Osteoblast (primary cell): ENCODE data around the gene ARPC1B. TPM values are rescaled to one million over a fixed set of nuclear protein-coding genes. Genes with fewer than 3 reads are reported as not detected.

Source experiments
- DNase-seq: peaks from one replicate; pipeline ENCODE4 v3.0.0; 2011; ENCODE audit warnings: low spot score, mixed read lengths; ENCODE audit not compliant: insufficient read length; ENCODE audit errors: missing footprints
- H2AFZ ChIP-seq: 2 replicates; pipeline ENCODE4 v1.6.0; 2011; ENCODE audit warnings: mild to moderate bottlenecking, low read length
- H3K27ac ChIP-seq: 2 replicates; pipeline ENCODE4 v1.5.1; 2011; ENCODE audit warnings: mild to moderate bottlenecking, low read depth, low read length, moderate library complexity
- H3K27me3 ChIP-seq: 2 replicates; pipeline ENCODE4 v1.6.0; 2012; ENCODE audit warnings: mild to moderate bottlenecking, control low read depth, inconsistent platforms, low read length, moderate library complexity; ENCODE audit not compliant: insufficient read depth
- H3K36me3 ChIP-seq: 2 replicates; pipeline ENCODE4 v1.5.1; 2011; ENCODE audit warnings: mild to moderate bottlenecking, low read length, control low read depth, moderate library complexity; ENCODE audit not compliant: insufficient read depth
- H3K4me1 ChIP-seq: 2 replicates; pipeline ENCODE4 v1.5.1; 2011; ENCODE audit warnings: mild to moderate bottlenecking, low read length, control low read depth, moderate library complexity; ENCODE audit not compliant: insufficient read depth
- H3K4me2 ChIP-seq: 2 replicates; pipeline ENCODE4 v1.6.0; 2011; ENCODE audit warnings: mild to moderate bottlenecking, low read length; ENCODE audit not compliant: insufficient read depth
- H3K4me3 ChIP-seq: fragments of 200-600 bp; sonication (generic); 3 replicates; pipeline ENCODE4 v1.5.1; 2012; ENCODE audit warnings: mild to moderate bottlenecking, low read length, inconsistent platforms; ENCODE audit not compliant: insufficient read depth
- H3K79me2 ChIP-seq: 2 replicates; pipeline ENCODE4 v1.6.0; 2012; ENCODE audit warnings: mild to moderate bottlenecking, low read length, control low read depth, inconsistent platforms; ENCODE audit not compliant: insufficient read depth
- H3K9me3 ChIP-seq: 2 replicates; pipeline ENCODE4 v1.5.1; 2011; ENCODE audit warnings: low read depth, low read length, control low read depth
- H4K20me1 ChIP-seq: 2 replicates; pipeline ENCODE4 v1.6.0; 2012; ENCODE audit warnings: mild to moderate bottlenecking, low read length, control low read depth; ENCODE audit not compliant: insufficient read depth
- CTCF ChIP-seq: IDR thresholded peaks from 2 replicates; pipeline ENCODE4 v1.5.1; 2011; ENCODE audit warnings: mild to moderate bottlenecking, low read depth, low read length, moderate library complexity; ENCODE audit errors: extremely low read depth
- total RNA-seq: library from RNA; depleted of rRNA; stranded (reverse); fragments of >200 nt; gene quantifications from 2 replicates; pipeline ENCODE4 v1.2.3, GENCODE V29; 2012

ARPC1B gene
- total RNA-seq, 1 donor: 273 TPM

DNA sequence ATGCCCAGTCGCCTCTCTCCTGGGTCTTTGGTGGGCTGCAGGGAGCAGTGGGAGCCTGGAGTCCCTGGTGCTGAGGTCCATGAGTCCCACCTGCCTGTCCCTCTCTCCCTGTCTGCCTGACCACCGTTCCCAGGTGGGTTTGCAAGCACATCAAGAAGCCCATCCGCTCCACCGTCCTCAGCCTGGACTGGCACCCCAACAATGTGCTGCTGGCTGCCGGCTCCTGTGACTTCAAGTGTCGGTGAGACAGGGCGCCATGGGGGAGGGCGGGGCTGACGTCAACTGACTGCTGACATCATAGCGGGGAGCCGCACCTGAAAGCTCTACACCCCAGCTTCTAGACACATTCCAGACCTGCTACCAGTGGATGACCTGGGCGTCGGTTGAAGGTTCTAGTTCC lies 15.2 kb downstream of the ARPC1B start:
- H3K27me3 ChIP-seq: no peaks in the 10 kb centered on the region
- H4K20me1 ChIP-seq: peaks cover 34% of the 10 kb centered on the region
- no peak overlapping the region for H3K4me3 ChIP-seq
- H3K36me3 ChIP-seq: peaks cover 71% of the 10 kb centered on the region
- no peak for DNase-seq
- H3K9me3 ChIP-seq: no peaks in the 10 kb centered on the region
- no peak overlapping the region for H2AFZ ChIP-seq
- TF ChIP-seq CTCF: no peak
- no peaks in the 10 kb centered on the region for H3K4me1 ChIP-seq
- H3K27ac ChIP-seq: no peak overlapping the region
- peaks cover 39% of the 10 kb centered on the region for H3K79me2 ChIP-seq
- no peak overlapping the region for H3K4me2 ChIP-seq

DNA sequence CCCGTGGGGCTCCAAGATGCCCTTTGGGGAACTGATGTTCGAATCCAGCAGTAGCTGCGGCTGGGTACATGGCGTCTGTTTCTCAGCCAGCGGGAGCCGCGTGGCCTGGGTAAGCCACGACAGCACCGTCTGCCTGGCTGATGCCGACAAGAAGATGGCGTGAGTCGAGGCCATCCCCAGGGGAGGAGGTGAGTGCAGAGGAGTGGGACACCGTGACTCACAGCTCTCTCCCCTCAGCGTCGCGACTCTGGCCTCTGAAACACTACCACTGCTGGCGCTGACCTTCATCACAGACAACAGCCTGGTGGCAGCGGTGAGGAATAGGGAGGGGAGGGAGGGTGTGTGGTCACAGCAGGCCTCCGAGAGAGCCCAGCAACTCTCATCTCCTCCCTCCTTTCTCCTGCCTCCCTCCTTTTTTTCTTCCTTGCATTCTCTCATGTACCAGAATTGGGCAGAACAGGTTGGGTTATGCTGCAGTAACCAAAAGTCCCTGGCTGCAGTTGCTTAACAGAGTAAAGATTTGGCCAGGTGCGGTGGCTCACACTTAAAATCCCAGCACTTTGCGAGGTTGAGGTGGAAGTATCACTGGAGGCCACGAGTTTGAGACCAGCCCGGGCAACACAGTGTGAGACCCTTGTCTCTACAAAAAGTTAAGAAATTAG lies 16.5 kb downstream of the ARPC1B start:
- Histone ChIP-seq H3K4me1 (no peaks in the 10 kb centered on the region), H3K79me2 (peaks cover 38% of the 10 kb centered on the region), H3K27ac (no peak overlapping the region), H4K20me1 (peaks cover 33% of the 10 kb centered on the region), H2AFZ (no peak overlapping the region), H3K27me3 (no peaks in the 10 kb centered on the region), H3K36me3 (peaks cover 83% of the 10 kb centered on the region), H3K4me3 (no peak overlapping the region), H3K4me2 (no peak overlapping the region), H3K9me3 (no peaks in the 10 kb centered on the region)
- TF ChIP-seq CTCF: no peak
- DNase-seq: peak; percentile 61

DNA sequence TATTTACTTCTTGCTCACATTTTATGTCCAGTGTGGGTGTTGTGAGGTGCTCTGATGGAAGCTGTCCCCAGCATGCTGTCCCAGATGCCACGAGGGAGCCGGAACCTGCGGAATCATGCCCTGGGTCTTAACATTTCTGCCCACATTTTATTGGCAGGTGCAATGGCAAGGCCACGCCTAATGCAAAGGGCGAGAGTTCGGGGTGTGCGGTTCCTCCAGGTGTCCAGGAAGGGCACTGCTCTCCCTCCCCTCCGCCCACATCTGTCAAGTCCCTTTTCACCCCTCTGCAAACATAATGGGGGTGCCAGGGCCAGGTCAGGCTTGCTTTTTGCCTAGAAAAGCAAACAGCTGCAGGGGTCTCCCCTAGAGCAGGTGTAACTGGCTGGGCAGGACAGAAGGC lies 17.5 kb downstream of the ARPC1B start:
- H3K9me3 ChIP-seq: no peaks in the 10 kb centered on the region
- no peak overlapping the region for H2AFZ ChIP-seq
- H3K4me3 ChIP-seq: no peak overlapping the region
- H3K27ac ChIP-seq: no peak overlapping the region
- peak; percentile 58 for DNase-seq
- H3K4me2 ChIP-seq: no peak overlapping the region
- peaks cover 27% of the 10 kb centered on the region for H4K20me1 ChIP-seq
- no peaks in the 10 kb centered on the region for H3K27me3 ChIP-seq
- no peak for TF ChIP-seq CTCF
- peaks cover 81% of the 10 kb centered on the region for H3K36me3 ChIP-seq
- peaks cover 31% of the 10 kb centered on the region for H3K79me2 ChIP-seq
- no peaks in the 10 kb centered on the region for H3K4me1 ChIP-seq

- peaks cover 31% of the 10 kb centered on the region for H3K79me2 ChIP-seq
- no peak for TF ChIP-seq CTCF
- peak; percentile 84 for DNase-seq
- H3K27ac ChIP-seq: no peak overlapping the region
- no peaks in the 10 kb centered on the region for H3K4me1 ChIP-seq
- peaks cover 27% of the 10 kb centered on the region for H4K20me1 ChIP-seq
- no peak overlapping the region for H2AFZ ChIP-seq
- no peaks in the 10 kb centered on the region for H3K27me3 ChIP-seq
- H3K9me3 ChIP-seq: no peaks in the 10 kb centered on the region
- H3K36me3 ChIP-seq: peaks cover 82% of the 10 kb centered on the region
- peak overlapping the region; percentile 33 for H3K4me3 ChIP-seq
- H3K4me2 ChIP-seq: peak overlapping the region; percentile 61
Observed at GRCh38 chr7:99392659-99393354, 18.3 kb downstream of the ARPC1B start.
